SK-N-SH treated with all-trans-retinoic acid at 6 μM for 48 hours (cell line): ENCODE data around the gene KHDC3L.

Experiments used
- ATAC-seq: fragments of 200-7000 bp; cut with Tn5 transposase; 3 replicates; pipeline ENCODE4 v1.9.1; 2020; ENCODE audit warnings: mild to moderate bottlenecking, moderate library complexity
- ARNTL ChIP-seq: fragments of 450-650 bp; formaldehyde crosslinking; IDR thresholded peaks from 2 replicates; pipeline ENCODE4 v1.5.0; 2020; ENCODE audit warnings: low read depth, mild to moderate bottlenecking, moderate library complexity, borderline replicate concordance
- BACH2 ChIP-seq: fragments of 250-450 bp; sonication (Bioruptor Pico); IDR thresholded peaks from 2 replicates; pipeline ENCODE4 v1.9.0; 2021; ENCODE audit warnings: mild to moderate bottlenecking, borderline replicate concordance
- CREB5 ChIP-seq: fragments of 250-450 bp; sonication (Bioruptor Pico); IDR thresholded peaks from 2 replicates; pipeline ENCODE4 v1.5.1; 2020; ENCODE audit warnings: low read depth, mild to moderate bottlenecking, moderate library complexity
- CSDC2 ChIP-seq: fragments of 250-450 bp; sonication (Bioruptor Pico); IDR thresholded peaks from 2 replicates; pipeline ENCODE4 v1.5.0; 2020; ENCODE audit warnings: mild to moderate bottlenecking, moderate library complexity
- CSRNP3 ChIP-seq: fragments of 250-450 bp; sonication (Bioruptor Pico); IDR thresholded peaks from 2 replicates; pipeline ENCODE4 v1.5.1; 2021; ENCODE audit warnings: mild to moderate bottlenecking, moderate library complexity
- GLIS3 ChIP-seq: fragments of 250-450 bp; sonication (Bioruptor Pico); IDR thresholded peaks from 2 replicates; pipeline ENCODE4 v1.5.0; 2020; ENCODE audit warnings: mild to moderate bottlenecking, moderate library complexity
- ISL1 ChIP-seq: fragments of 250-450 bp; sonication (Bioruptor Pico); IDR thresholded peaks from 2 replicates; pipeline ENCODE4 v2.1.2; 2022; ENCODE audit warnings: mild to moderate bottlenecking, moderate library complexity
- OSR1 ChIP-seq: fragments of 250-450 bp; sonication (Bioruptor Pico); IDR thresholded peaks from 2 replicates; pipeline ENCODE4 v1.8.0; 2022; ENCODE audit warnings: moderate library complexity, mild to moderate bottlenecking, inconsistent platforms
- PATZ1 ChIP-seq: fragments of 250-450 bp; sonication (Bioruptor Pico); IDR thresholded peaks from 2 replicates; pipeline ENCODE4 v1.8.0; 2020; ENCODE audit warnings: mild to moderate bottlenecking, moderate library complexity, borderline replicate concordance
- POU6F1 ChIP-seq: fragments of 250-450 bp; sonication (Bioruptor Pico); IDR thresholded peaks from 2 replicates; pipeline ENCODE4 v1.8.0; 2021; ENCODE audit warnings: low read depth, mild to moderate bottlenecking, moderate library complexity, borderline replicate concordance
- RARB ChIP-seq: fragments of 250-450 bp; sonication (Bioruptor Pico); IDR thresholded peaks from 2 replicates; pipeline ENCODE4 v1.8.0; 2021; ENCODE audit warnings: mild to moderate bottlenecking, moderate library complexity
- SNAI2 ChIP-seq: fragments of 250-450 bp; sonication (Bioruptor Pico); IDR thresholded peaks from 2 replicates; pipeline ENCODE4 v1.5.0; 2020; ENCODE audit warnings: mild to moderate bottlenecking, moderate library complexity
- TCF4 ChIP-seq: fragments of 250-450 bp; sonication (Bioruptor Pico); IDR thresholded peaks from 2 replicates; pipeline ENCODE4 v1.8.0; 2021; ENCODE audit warnings: mild to moderate bottlenecking, moderate library complexity, borderline replicate concordance
- TSHZ2 ChIP-seq: fragments of 250-450 bp; sonication (Bioruptor Pico); IDR thresholded peaks from 2 replicates; pipeline ENCODE4 v1.5.0; 2020; ENCODE audit warnings: mild to moderate bottlenecking, moderate library complexity
- ZC3H10 ChIP-seq: fragments of 250-450 bp; sonication (Bioruptor Pico); IDR thresholded peaks from 2 replicates; pipeline ENCODE4 v1.5.1; 2021; ENCODE audit warnings: mild to moderate bottlenecking, moderate library complexity
- ZFP3 ChIP-seq: fragments of 250-450 bp; sonication (Bioruptor Pico); IDR thresholded peaks from 2 replicates; pipeline ENCODE4 v1.5.0; 2020; ENCODE audit warnings: mild to moderate bottlenecking, moderate library complexity
- ZFP30 ChIP-seq: fragments of 450-650 bp; formaldehyde crosslinking; IDR thresholded peaks from 2 replicates; pipeline ENCODE4 v1.5.0; 2022; ENCODE audit warnings: mild to moderate bottlenecking, moderate library complexity
- ZNF70 ChIP-seq: fragments of 450-650 bp; formaldehyde crosslinking; IDR thresholded peaks from 2 replicates; pipeline ENCODE4 v1.5.0; 2020; ENCODE audit warnings: mild to moderate bottlenecking, moderate library complexity
- ZNF8 ChIP-seq: fragments of 450-650 bp; formaldehyde crosslinking; IDR thresholded peaks from 2 replicates; pipeline ENCODE4 v1.5.0; 2020; ENCODE audit warnings: mild to moderate bottlenecking, moderate library complexity

The KHDC3L gene

GRCh38 chr6:73393278-73393677, 30.8 kb downstream of the KHDC3L start:
- ATAC-seq: no peak
- TF ChIP-seq ZFP30: no peak
- TF ChIP-seq PATZ1 (CRISPR knock-in tag): no peak
- TF ChIP-seq POU6F1 (CRISPR knock-in tag): no peak
- TF ChIP-seq ZNF8: no peak
- no peak for TF ChIP-seq GLIS3 (CRISPR knock-in tag)
- no peak for TF ChIP-seq BACH2 (CRISPR knock-in tag)
- no peak for TF ChIP-seq SNAI2
- no peak for TF ChIP-seq ISL1 (CRISPR knock-in tag)
- TF ChIP-seq RARB: no peak
- TF ChIP-seq ZNF70 (CRISPR knock-in tag): no peak
- TF ChIP-seq ZC3H10: no peak
- TF ChIP-seq CSRNP3: no peak
- no peak for TF ChIP-seq OSR1 (CRISPR knock-in tag)
- TF ChIP-seq TCF4 (CRISPR knock-in tag): no peak

GRCh38 chr6:73394577-73395354, 32.3 kb downstream of the KHDC3L start, which contains the start of gene DDX43:
Gene DDX43, plus strand, starts transcription at chr6:73394828. Its CDS starts 78 bp downstream, at chr6:73394906.
- TF ChIP-seq ZFP30 (no peak), ZNF8 (no peak), TSHZ2 (CRISPR knock-in tag) (no peak), PATZ1 (CRISPR knock-in tag) (no peak), ZC3H10 (no peak), ARNTL (CRISPR knock-in tag) (no peak), BACH2 (CRISPR knock-in tag) (no peak), CREB5 (CRISPR knock-in tag) (no peak), CSDC2 (CRISPR knock-in tag) (no peak), GLIS3 (CRISPR knock-in tag) (no peak), ZFP3 (no peak), RARB (no peak)
- TF ChIP-seq, all 23 proteins: peak for 0
- ATAC-seq: no peak
